CD4-positive, alpha-beta T cell (primary cell): ENCODE data around the gene CAMTA1. TPM values are rescaled to one million over a fixed set of nuclear protein-coding genes. Genes with fewer than 3 reads are reported as not detected.

ENCODE experiments used
- ATAC-seq: fragments of 200-7000 bp; cut with Tn5 transposase; one replicate; pipeline ENCODE4 v1.10.0; 2022; ENCODE audit warnings: mild to moderate bottlenecking; ENCODE audit not compliant: poor library complexity
- CTCF ChIA-PET: fragments of 350-600 bp; sonication (Branson Sonifier 250); formaldehyde crosslinking; loops from one replicate; lab custom pipeline; 2021; ENCODE audit warnings: antibody characterized with exemption, inconsistent platforms; lab: Charles Lee
- POLR2A ChIA-PET: fragments of 350-600 bp; sonication (Branson Sonifier 250); formaldehyde crosslinking; loops from one replicate; lab custom pipeline; 2021; ENCODE audit warnings: antibody characterized with exemption, inconsistent platforms; lab: Charles Lee
- DNase-seq, 14 experiments: peaks; one replicate each; pipeline ENCODE4 v3.0.0-alpha.2; 2013 to 2020; ENCODE audit warnings: mixed read lengths in 2 of 14
- H3K27ac ChIP-seq, 2 donors: one replicate each; pipeline versions ENCODE4 v1.5.1 to v1.7.0; 2013; ENCODE audit warnings: low read length in 2 of 2, low read depth in 1 of 2, mild to moderate bottlenecking in 1 of 2
- H3K27me3 ChIP-seq, 2 experiments: 1 replicate in 1 of 2; 2 replicates in 1 of 2; pipeline versions ENCODE4 v1.6.1 to v1.7.0; 2013; ENCODE audit warnings: low read length in 2 of 2, control low read depth in 1 of 2, mild to moderate bottlenecking in 1 of 2, moderate library complexity in 1 of 2; ENCODE audit not compliant: insufficient read depth in 2 of 2, control insufficient read depth in 1 of 2
- H3K36me3 ChIP-seq: one replicate; pipeline ENCODE4 v1.6.1; 2013; ENCODE audit warnings: low read length, control low read depth; ENCODE audit not compliant: insufficient read depth
- H3K4me1 ChIP-seq: one replicate; pipeline ENCODE4 v1.6.1; 2013; ENCODE audit warnings: low read length, control low read depth; ENCODE audit not compliant: insufficient read depth
- H3K4me3 ChIP-seq: one replicate; pipeline ENCODE4 v1.5.1; 2013; ENCODE audit warnings: mild to moderate bottlenecking, low read length, moderate library complexity
- H3K9me3 ChIP-seq, 2 experiments: 1 replicate in 1 of 2; 2 replicates in 1 of 2; pipeline versions ENCODE4 v1.6.1 to v1.7.0; 2013; ENCODE audit warnings: low read length in 2 of 2, mild to moderate bottlenecking in 2 of 2, control low read depth in 1 of 2, moderate library complexity in 1 of 2; ENCODE audit not compliant: control insufficient read depth in 1 of 2, insufficient read depth in 1 of 2
- H3K27ac Mint-ChIP-seq: one replicate; pipeline ENCODE4 v1.8.0; 2020; ENCODE audit warnings: mixed read lengths
- H3K27me3 Mint-ChIP-seq: one replicate; pipeline ENCODE4 v1.8.0; 2021; ENCODE audit warnings: mixed read lengths
- H3K36me3 Mint-ChIP-seq: one replicate; pipeline ENCODE4 v1.8.0; 2021; ENCODE audit warnings: low read depth, mixed read lengths
- H3K4me1 Mint-ChIP-seq: one replicate; pipeline ENCODE4 v1.8.0; 2021; ENCODE audit warnings: low read depth, mixed read lengths
- H3K4me3 Mint-ChIP-seq: one replicate; pipeline ENCODE4 v1.8.0; 2020; ENCODE audit warnings: mild to moderate bottlenecking, mixed read lengths
- H3K9me3 Mint-ChIP-seq: one replicate; pipeline ENCODE4 v1.8.0; 2020; ENCODE audit warnings: mixed read lengths
- CTCF ChIP-seq: fragments of 200-600 bp; IDR thresholded peaks from one replicate; pipeline ENCODE4 v1.8.0; 2022; ENCODE audit warnings: antibody characterized with exemption, mild to moderate bottlenecking
- intact Hi-C, 2 experiments: fragments of 100-400 bp; cut with DNase I in 1 of 2; cut with micrococcal nuclease in 1 of 2; formaldehyde crosslinking; loops; one replicate each; pipeline versions ENCODE4 v1.15.1 to v1.9.0; 2023 to 2025; cut with DNase I, micrococcal nuclease
- total RNA-seq, 174 experiments: library from RNA in 2 of 174; stranded (reverse) in 2 of 174; gene quantifications; one replicate each; pipeline ENCODE4 v1.2.3 and lab custom pipeline; 2021 to 2026

CAMTA1 gene
- total RNA-seq, 2 experiments from 2014 or later = 38.6 to 39.3 TPM

- ATAC-seq (no peak), DNase-seq (no peak)
- Histone ChIP-seq H3K27me3 (peaks cover 0 to 5% of the 10 kb centered on the region in 2 experiments), H3K4me3 (no peak overlapping the region), H3K4me1 (no peaks in the 10 kb centered on the region), H3K36me3 (no peaks in the 10 kb centered on the region), H3K9me3 (no peaks in the 10 kb centered on the region), H3K27ac (no peak overlapping the region)
- H3K27ac Mint-ChIP-seq = no peak overlapping the region
- no peaks in the 10 kb centered on the region for H3K4me1 Mint-ChIP-seq
- CTCF ChIA-PET = no interaction called here
- no peak overlapping the region for H3K4me3 Mint-ChIP-seq
- H3K27me3 Mint-ChIP-seq = peaks cover 5% of the 10 kb centered on the region
- no peaks in the 10 kb centered on the region for H3K36me3 Mint-ChIP-seq
- POLR2A ChIA-PET = no interaction called here
- H3K9me3 Mint-ChIP-seq = no peaks in the 10 kb centered on the region
- intact Hi-C loops = no loop called here
- no peak for TF ChIP-seq CTCF
Observed at GRCh38 chr1:7528386-7529198, 743.3 kb downstream of the CAMTA1 start.

- H3K9me3 ChIP-seq = no peaks in the 10 kb centered on the region
- CTCF ChIA-PET = no interaction called here
- intact Hi-C loops = no loop called here
- TF ChIP-seq CTCF = no peak
- H3K36me3 ChIP-seq = no peaks in the 10 kb centered on the region
- H3K27ac ChIP-seq = no peak overlapping the region
- POLR2A ChIA-PET = no interaction called here
- ATAC-seq (no peak), DNase-seq (no peak)
- H3K4me1 ChIP-seq = no peaks in the 10 kb centered on the region
- peaks cover 0 to 5% of the 10 kb centered on the region in 2 experiments for H3K27me3 ChIP-seq
- Mint-ChIP-seq H3K4me3 (no peak overlapping the region), H3K4me1 (no peaks in the 10 kb centered on the region), H3K36me3 (no peaks in the 10 kb centered on the region), H3K27me3 (no peaks in the 10 kb centered on the region), H3K27ac (no peak overlapping the region), H3K9me3 (no peaks in the 10 kb centered on the region)
- no peak overlapping the region for H3K4me3 ChIP-seq
Observed at GRCh38 chr1:7529917-7530316, 744.7 kb downstream of the CAMTA1 start.

- H3K36me3 Mint-ChIP-seq = no peaks in the 10 kb centered on the region
- Histone ChIP-seq H3K4me1 (no peaks in the 10 kb centered on the region), H3K9me3 (peaks cover 0 to 6% of the 10 kb centered on the region in 2 experiments), H3K27ac (no peak overlapping the region), H3K4me3 (no peak overlapping the region), H3K27me3 (peaks cover 0 to 5% of the 10 kb centered on the region in 2 experiments), H3K36me3 (no peaks in the 10 kb centered on the region)
- no peak overlapping the region for H3K4me3 Mint-ChIP-seq
- no peaks in the 10 kb centered on the region for H3K4me1 Mint-ChIP-seq
- no peaks in the 10 kb centered on the region for H3K9me3 Mint-ChIP-seq
- H3K27ac Mint-ChIP-seq = no peak overlapping the region
- intact Hi-C loops = no loop called here
- ATAC-seq (no peak), DNase-seq (no peak)
- H3K27me3 Mint-ChIP-seq = no peaks in the 10 kb centered on the region
- POLR2A ChIA-PET = no interaction called here
- CTCF ChIA-PET = no interaction called here
- TF ChIP-seq CTCF = no peak
Observed at GRCh38 chr1:7531562-7532340, 746.5 kb downstream of the CAMTA1 start.
